HL-60 (cell line): ENCODE data around the gene NPR2.

Experiments
- POLR2AphosphoS5 ChIP-seq: IDR thresholded peaks from 2 replicates; pipeline ENCODE4 v1.6.1; 2012; ENCODE audit warnings: low read depth
- TF ChIP-seq, protein P1 (sequence below): IDR thresholded peaks from one replicate; pipeline ENCODE4 v1.5.1; 2011; ENCODE audit warnings: low read length, control low read depth, inconsistent platforms; ENCODE audit not compliant: insufficient read depth
- TF ChIP-seq, protein P2 (sequence below): IDR thresholded peaks from 2 replicates; pipeline ENCODE4 v1.6.1; 2012; ENCODE audit warnings: low read depth; ENCODE audit not compliant: insufficient replicate concordance

DNA sequence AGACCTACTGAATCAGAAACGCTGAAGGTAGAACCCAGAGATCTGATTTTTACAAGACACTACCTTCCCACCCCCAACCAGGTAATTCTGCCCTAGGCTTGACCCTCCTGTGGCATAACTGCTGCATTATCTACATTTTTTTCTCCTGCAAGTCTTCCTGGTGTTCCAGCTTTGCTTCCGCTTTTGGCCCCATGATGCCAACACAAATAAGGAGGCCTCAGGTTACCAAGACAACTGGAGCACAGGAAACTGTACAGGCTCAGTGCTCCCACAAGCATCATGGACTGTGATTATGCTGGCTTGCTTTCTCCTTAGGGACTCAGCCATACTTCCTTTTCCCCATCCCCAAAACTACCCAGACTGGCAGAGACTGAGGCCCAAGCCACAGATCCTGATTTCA is 30.7 kb upstream of the NPR2 start:
- TF ChIP-seq, protein P1, sequence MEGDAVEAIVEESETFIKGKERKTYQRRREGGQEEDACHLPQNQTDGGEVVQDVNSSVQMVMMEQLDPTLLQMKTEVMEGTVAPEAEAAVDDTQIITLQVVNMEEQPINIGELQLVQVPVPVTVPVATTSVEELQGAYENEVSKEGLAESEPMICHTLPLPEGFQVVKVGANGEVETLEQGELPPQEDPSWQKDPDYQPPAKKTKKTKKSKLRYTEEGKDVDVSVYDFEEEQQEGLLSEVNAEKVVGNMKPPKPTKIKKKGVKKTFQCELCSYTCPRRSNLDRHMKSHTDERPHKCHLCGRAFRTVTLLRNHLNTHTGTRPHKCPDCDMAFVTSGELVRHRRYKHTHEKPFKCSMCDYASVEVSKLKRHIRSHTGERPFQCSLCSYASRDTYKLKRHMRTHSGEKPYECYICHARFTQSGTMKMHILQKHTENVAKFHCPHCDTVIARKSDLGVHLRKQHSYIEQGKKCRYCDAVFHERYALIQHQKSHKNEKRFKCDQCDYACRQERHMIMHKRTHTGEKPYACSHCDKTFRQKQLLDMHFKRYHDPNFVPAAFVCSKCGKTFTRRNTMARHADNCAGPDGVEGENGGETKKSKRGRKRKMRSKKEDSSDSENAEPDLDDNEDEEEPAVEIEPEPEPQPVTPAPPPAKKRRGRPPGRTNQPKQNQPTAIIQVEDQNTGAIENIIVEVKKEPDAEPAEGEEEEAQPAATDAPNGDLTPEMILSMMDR, result no peak
- TF ChIP-seq POLR2AphosphoS5, result no peak
- TF ChIP-seq, protein P2, sequence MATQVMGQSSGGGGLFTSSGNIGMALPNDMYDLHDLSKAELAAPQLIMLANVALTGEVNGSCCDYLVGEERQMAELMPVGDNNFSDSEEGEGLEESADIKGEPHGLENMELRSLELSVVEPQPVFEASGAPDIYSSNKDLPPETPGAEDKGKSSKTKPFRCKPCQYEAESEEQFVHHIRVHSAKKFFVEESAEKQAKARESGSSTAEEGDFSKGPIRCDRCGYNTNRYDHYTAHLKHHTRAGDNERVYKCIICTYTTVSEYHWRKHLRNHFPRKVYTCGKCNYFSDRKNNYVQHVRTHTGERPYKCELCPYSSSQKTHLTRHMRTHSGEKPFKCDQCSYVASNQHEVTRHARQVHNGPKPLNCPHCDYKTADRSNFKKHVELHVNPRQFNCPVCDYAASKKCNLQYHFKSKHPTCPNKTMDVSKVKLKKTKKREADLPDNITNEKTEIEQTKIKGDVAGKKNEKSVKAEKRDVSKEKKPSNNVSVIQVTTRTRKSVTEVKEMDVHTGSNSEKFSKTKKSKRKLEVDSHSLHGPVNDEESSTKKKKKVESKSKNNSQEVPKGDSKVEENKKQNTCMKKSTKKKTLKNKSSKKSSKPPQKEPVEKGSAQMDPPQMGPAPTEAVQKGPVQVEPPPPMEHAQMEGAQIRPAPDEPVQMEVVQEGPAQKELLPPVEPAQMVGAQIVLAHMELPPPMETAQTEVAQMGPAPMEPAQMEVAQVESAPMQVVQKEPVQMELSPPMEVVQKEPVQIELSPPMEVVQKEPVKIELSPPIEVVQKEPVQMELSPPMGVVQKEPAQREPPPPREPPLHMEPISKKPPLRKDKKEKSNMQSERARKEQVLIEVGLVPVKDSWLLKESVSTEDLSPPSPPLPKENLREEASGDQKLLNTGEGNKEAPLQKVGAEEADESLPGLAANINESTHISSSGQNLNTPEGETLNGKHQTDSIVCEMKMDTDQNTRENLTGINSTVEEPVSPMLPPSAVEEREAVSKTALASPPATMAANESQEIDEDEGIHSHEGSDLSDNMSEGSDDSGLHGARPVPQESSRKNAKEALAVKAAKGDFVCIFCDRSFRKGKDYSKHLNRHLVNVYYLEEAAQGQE, result no peak
